ENCODE results near the gene EXO5.

Gene EXO5

GRCh38 chr1:40531381-40532061, 23.0 kb downstream of the EXO5 start, which contains the start of gene ZNF684:
Gene ZNF684 (plus strand): TSS chr1:40531637. CDS start chr1:40533167, 1,530 bp downstream.
- peak within 1 kb of the TSS; percentile 93 for H3K4me3 ChIP-seq (ENCODE audit: low read length)
- DNase-seq (ENCODE audit: low read depth): peak; percentile 89
- no peak for TF ChIP-seq CTCF (conservative IDR thresholded peaks at IDR 0.05; ENCODE audit: low read length)

DNA sequence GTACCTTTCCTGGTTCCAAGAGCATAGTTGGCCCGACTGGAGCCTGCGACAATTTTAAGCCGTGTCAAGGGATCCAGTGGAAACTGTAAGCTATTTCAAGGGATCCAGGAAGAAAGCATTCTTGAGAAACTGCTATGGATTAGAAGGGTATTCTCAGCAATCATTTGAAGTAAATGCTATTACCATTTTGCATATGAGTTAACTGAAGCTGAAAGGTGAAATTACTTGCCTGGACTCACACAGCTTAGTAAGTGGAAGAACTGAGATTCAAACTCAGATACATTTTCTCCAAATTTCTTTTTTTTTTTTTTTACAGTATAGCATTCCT, 23.5 kb downstream of the EXO5 start:
- DNase-seq (ENCODE audit: low read depth): no peak
- H3K4me3 ChIP-seq (ENCODE audit: low read length): peak overlapping the region; percentile 93
- no peak for TF ChIP-seq CTCF (conservative IDR thresholded peaks at IDR 0.05; ENCODE audit: low read length)

GRCh38 chr1:40532844-40533424, 24.4 kb downstream of the EXO5 start:
- H3K4me3 ChIP-seq (ENCODE audit: low read length): no peak overlapping the region
- DNase-seq (ENCODE audit: low read depth): peak; percentile 56

DNA sequence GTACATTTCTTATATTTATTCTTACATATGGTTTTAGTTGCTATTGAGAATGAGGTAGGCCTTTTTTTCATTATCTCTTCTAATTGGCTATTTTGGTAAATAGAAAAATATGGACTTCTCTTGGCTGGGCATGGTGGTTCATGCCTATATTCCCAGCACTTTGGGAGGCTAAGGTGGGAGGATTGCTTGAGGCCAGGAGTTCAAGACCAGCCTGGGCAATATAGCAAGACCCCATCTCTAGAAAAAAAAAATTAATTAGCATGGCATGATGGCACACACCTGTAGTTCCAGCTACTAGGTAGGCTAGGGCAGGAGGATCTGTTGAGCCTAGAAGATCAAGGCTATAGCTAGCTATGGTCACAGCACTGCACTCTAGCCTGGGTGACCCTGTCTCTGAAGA, 26.0 kb downstream of the EXO5 start:
- no peak for TF ChIP-seq CTCF (conservative IDR thresholded peaks at IDR 0.05; ENCODE audit: low read length)
- no peak for DNase-seq (ENCODE audit: low read depth)
- H3K4me3 ChIP-seq (ENCODE audit: low read length): no peak overlapping the region

More at GRCh38 chr1:40532844-40533424, 24.4 kb downstream of the EXO5 start:
- TF ChIP-seq CTCF (conservative IDR thresholded peaks at IDR 0.05; ENCODE audit: low read length): peak; percentile 75

- no peak for TF ChIP-seq CTCF (conservative IDR thresholded peaks at IDR 0.05; ENCODE audit: low read length)
- H3K4me3 ChIP-seq (ENCODE audit: low read length): no peak overlapping the region
- no peak for DNase-seq (ENCODE audit: low read depth)
These were observed 27.2 kb downstream of the EXO5 start for GRCh38 chr1:40535732-40536131.

DNA sequence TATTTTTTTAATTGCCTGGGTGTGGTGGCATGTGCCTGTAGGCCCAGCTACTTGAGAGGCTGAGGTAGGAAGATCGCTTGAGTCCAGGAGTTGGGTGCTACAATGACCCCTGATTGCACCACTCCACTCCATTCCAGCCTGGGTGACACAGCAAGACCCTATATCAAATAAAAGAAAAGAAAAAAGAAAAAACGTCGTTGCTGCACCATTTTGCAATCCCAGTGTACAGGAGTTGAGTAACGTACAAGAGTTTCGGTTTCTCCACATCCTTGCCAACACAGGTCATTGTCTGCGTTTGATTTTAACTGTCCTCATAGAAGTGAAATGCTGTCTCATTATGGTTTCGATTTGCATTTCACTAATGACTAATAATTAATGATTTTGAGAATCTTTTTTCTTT, 30.8 kb downstream of the EXO5 start:
- DNase-seq (ENCODE audit: low read depth): no peak
- no peak for TF ChIP-seq CTCF (conservative IDR thresholded peaks at IDR 0.05; ENCODE audit: low read length)
- H3K4me3 ChIP-seq (ENCODE audit: low read length): no peak overlapping the region

- no peak for DNase-seq (ENCODE audit: low read depth)
- H3K4me3 ChIP-seq (ENCODE audit: low read length): no peak overlapping the region
- no peak for TF ChIP-seq CTCF (conservative IDR thresholded peaks at IDR 0.05; ENCODE audit: low read length)
These were observed 38.4 kb downstream of the EXO5 start for GRCh38 chr1:40546957-40547356.
